ENCODE measurements around the gene PAF1. TPM values are rescaled to one million over a fixed set of nuclear protein-coding genes. Genes with fewer than 3 reads are reported as not detected.
"Not testable (repeated sequence)": the region's sequence is repeated elsewhere in the genome, so short reads cannot be mapped to it uniquely, and the experiment has no call there.

PAF1 gene
- total RNA-seq, 1 donor from 2014 or later: 34.8 TPM

DNA sequence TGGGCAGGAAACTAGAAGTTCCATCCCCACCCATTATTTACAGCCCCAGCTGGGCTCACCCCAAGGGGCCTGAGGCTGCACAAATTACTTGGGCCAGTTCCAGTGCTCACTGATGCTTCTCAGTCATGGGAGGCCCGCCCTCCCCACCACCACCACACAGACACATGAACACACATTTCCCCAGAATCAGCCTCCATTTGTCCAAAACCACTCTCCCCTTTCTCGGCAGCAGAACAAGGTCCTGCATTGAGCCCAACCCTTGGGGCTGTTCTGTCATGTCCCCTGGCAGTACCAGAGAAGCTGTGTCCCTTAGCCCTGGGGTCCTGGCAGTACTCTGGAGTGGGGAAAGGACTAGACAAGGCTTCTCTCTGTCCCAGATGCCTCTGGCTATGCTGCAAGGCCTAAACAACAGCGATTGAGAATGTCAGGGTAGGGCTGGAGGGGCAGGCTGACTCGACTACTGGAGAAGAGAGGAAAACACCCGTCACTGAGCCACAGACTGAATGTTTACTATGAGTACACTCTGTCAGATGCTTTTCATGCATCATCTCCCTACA, 26.9 kb downstream of the PAF1 start:
- intact Hi-C loops (cut with micrococcal nuclease): no loop called here
- ATAC-seq (peak; percentile 87), DNase-seq (peak; percentile 65)

GRCh38 chr19:39362682-39363657, 27.9 kb downstream of the PAF1 start:
- intact Hi-C loops (cut with micrococcal nuclease): no loop called here
- peak; percentile 54 for ATAC-seq
- no peak for DNase-seq

DNA sequence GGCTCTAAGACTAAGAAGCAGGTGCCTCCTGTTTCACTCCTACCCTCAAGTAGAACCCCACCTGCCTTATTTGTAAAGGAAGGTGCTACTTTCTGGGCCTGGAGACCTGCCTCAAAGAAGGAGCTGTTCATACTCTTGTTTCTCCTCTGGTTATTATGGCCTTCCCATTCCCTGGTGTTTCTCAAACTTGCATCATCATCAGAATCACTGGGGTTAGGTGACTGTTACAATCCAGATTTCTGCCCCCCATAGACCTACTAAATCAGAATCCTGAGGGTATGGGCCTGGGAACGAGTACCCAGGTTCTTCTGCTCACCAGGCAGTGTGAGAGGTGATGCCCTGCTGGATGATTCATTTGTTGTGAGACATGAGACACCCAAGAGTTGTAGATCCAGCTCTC, 30.3 kb downstream of the PAF1 start:
- ATAC-seq (no peak), DNase-seq (no peak)
- intact Hi-C loops (cut with micrococcal nuclease): no loop called here

GRCh38 chr19:39359026-39359425, 31.9 kb downstream of the PAF1 start:
- intact Hi-C loops (cut with micrococcal nuclease): no loop called here
- DNase-seq (no peak), ATAC-seq (no peak)

DNA sequence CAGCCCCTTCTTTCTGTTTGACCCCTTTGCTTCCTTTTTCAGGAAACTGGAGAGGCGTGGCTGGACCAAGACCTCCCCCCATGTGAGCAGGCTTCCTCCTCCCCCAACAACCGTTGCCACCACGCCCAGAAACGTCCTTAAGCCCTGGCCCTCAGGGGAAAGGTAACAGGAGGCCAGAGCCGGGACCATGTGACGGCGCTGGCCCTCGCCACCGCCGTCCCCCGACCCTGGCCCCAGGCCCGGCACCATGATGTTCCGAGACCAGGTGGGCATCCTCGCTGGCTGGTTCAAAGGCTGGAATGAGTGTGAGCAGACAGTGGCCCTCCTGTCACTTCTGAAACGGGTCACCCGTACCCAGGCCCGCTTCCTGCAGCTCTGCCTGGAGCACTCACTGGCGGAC, 34.3 kb downstream of the PAF1 start:
- intact Hi-C loops (cut with micrococcal nuclease): no loop called here
- no peak for ATAC-seq
- no peak for DNase-seq

GRCh38 chr19:39356073-39356472, 34.8 kb downstream of the PAF1 start:
- ATAC-seq (no peak), DNase-seq (no peak)
- intact Hi-C loops (cut with micrococcal nuclease): no loop called here

GRCh38 chr19:39355253-39355652, 35.7 kb downstream of the PAF1 start:
- DNase-seq: no peak
- no peak for ATAC-seq
- intact Hi-C loops (cut with micrococcal nuclease): no loop called here

GRCh38 chr19:39352381-39353255, 38.3 kb downstream of the PAF1 start:
- ATAC-seq: peak; percentile 27
- intact Hi-C loops (cut with micrococcal nuclease): no loop called here
- DNase-seq: no peak

GRCh38 chr19:39351537-39352064, 39.3 kb downstream of the PAF1 start:
- no peak for DNase-seq
- intact Hi-C loops (cut with micrococcal nuclease): no loop called here
- ATAC-seq: peak; percentile 48

GRCh38 chr19:39350156-39350555, 40.8 kb downstream of the PAF1 start:
- intact Hi-C loops (cut with micrococcal nuclease): no loop called here
- no peak for ATAC-seq
- no peak for DNase-seq

GRCh38 chr19:39349326-39349725, 41.6 kb downstream of the PAF1 start:
- intact Hi-C loops (cut with micrococcal nuclease): no loop called here
- DNase-seq: no peak
- no peak for ATAC-seq

DNA sequence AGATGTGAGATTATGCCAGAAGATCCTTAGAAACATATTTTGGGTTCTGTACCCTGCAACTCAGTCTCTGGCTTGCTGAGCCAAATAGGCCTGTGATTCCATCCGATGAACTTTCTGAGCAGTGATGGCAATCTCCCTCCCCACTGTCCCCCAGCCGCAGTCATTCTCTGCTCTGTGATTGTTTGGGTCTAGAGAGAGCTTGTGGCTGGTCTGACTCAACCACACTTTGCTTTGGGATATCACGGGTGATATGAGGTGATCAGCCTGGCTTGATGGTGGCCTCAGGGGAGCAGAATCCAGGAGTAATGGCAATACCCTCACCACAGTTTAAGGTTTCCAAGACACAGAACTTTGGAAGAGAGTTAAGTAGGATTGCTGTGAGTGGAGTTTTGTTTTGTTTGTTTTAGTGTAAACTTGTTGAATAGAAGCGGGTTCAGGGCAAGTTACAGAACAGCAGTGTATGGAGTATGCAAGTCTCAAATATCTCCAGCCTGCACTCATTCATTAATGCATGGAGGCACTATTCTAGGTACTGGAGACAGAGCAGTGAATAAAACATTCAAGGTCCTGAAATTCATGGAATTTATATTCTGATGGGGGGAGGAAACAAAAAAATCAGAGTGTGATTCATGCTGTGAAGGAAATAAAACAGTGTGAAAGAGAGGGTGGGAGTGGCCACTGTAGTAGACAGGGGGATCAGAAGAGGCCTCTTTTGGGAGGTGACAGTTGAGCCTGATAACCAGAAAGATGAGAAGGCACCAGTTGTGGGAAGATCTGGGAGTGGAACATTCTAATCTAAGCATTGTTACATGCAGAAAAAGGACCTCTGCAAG, 43.4 kb downstream of the PAF1 start:
- intact Hi-C loops (cut with micrococcal nuclease): no loop called here
- no peak for DNase-seq
- no peak for ATAC-seq

DNA sequence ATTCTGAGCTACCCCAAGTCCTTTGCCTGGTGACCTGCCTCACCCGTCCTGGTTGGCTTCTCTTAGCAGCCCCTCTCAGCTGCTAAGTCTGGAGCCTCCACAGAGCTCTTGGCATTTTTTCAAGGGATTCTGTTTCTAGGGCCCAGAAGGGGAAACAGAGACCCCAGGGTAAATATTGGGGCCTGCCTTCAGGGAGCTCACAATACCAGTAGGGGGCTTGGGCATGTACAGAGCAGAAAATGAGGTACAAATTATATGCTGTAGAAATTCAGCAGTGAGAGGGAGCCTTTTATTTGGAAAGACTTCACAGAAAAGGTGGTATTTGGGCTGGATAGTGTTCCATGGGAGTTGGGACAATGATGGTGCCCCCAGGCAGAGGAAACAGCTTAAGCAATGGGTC, 45.0 kb downstream of the PAF1 start:
- DNase-seq: no peak
- no peak for ATAC-seq
- intact Hi-C loops (cut with micrococcal nuclease): no loop called here

DNA sequence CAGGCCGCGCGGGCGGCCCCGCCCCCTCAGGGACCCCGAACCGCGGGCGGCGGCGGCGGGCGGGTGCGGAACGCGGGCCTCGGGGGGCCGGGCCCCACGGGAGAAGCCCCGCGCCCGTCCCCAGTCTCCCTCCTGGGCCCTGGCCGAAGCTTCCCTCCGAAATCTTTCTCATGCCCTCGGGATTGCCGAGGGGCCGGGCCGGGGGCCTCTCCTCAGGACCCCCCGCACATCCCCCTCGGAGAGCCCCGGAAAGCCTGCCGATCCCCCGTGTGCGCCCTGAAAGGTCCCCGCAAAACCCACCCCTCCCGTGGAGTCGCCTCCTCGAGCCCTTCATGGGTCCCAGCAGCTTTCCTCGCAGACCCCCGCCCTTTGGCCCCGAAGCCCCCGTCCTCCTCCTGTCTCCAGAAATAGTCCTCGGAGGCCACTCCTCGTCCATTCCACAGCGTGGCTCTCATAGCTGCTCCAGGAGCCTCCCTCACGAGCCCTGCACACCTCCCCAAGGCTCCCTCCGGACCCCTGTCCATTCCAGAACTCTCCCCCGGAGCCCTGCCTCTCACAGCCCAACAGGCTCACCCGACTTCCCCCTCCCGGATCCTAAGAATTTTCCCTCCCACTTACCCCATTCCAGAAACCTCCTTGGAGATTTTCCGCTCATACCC, 48.1 kb downstream of the PAF1 start:
- ATAC-seq (no peak), DNase-seq (peak; percentile 49)
- intact Hi-C loops (cut with micrococcal nuclease): no loop called here

GRCh38 chr19:39341719-39342604, 48.9 kb downstream of the PAF1 start, which contains the start of gene SAMD4B:
SAMD4B (plus strand) TSS chr19:39342421; CDS start chr19:39356894, 14,473 bp downstream.
- DNase-seq (peak; percentile 99), ATAC-seq (peak; percentile 96)
- intact Hi-C loops (cut with micrococcal nuclease): no loop called here

DNA sequence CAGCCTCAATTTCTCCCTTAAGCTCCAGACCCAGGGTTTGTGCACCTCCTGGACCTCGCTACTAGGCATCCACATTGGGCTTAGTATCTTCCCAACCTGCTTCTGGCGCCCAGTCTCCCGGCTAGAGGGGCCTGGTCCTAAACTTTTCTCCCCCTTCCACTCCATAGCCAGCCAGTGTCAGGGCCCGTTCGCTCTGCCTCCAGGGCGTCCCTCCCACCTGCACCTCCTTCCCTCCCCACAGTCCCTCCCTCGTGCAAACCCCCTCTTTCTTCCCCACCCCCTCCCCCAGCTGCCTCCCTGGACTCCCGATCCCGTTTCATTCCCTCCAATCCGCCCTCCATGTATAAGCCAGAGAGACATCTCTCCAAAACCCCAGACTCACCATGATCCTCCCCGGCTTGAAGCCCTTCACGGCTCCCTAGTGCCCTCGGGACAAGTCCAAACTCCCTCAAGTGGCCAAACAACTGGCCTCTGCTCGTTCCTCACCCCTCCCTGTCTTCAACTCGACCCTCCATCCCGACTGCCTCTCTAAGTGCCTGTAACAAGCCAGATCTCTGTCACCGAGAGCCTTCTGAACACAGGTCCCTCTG, 49.7 kb downstream of the PAF1 start:
- intact Hi-C loops (cut with micrococcal nuclease): no loop called here
- ATAC-seq: peak; percentile 17
- DNase-seq: peak; percentile 38

DNA sequence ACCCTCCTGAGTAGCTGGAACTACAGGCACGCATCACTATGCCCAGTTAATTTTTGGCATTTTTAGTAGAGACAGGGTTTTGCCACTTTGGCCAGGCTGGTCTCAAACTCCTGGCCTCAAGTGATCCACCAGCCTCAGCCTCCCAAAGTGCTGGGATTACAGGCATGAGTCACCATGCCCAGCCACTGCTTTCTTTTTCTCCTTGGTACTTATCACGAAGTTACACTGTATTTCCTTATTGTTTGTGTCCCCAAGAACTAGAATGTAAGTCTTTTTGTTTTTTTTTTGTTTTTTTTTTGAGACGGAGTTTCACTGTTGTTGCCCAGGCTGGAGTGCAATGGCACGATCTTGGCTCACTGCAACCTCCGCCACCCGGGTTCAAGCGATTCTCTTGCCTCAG, 50.8 kb downstream of the PAF1 start:
- DNase-seq; ATAC-seq; intact Hi-C loops (cut with micrococcal nuclease): not testable (repeated sequence)
